ENCODE data around the gene MGAT3.
A peak's percentile ranks its signal among the peaks of the same experiment; 100 is the strongest.

- TF ChIP-seq CTCF (IDR thresholded peaks at IDR 0.05) (peak in 2 of 6 experiments; percentile 11 to 20), EP300 (IDR thresholded peaks at IDR 0.05) (peak in 1 of 4 donors; percentile 58), POLR2A (IDR thresholded peaks at IDR 0.05) (peak; percentile 98 to 100 (median 99))
Measured at GRCh38 chr22:39520226-39521105, 63.7 kb downstream of the MGAT3 start, which contains the start of gene ATF4.

All from upper lobe of left lung (tissue), 4 donors.